HG02840 (cell line): ENCODE measurements around the gene SPATC1L.

Experiments used
- ATAC-seq: cut with Tn5 transposase; IDR thresholded peaks from one replicate; pipeline ENCODE4 v1.9.1; 2021; ENCODE audit warnings: mild to moderate bottlenecking, moderate library complexity, moderate number of reproducible peaks; ENCODE audit not compliant: unreplicated experiment, low FRiP score

Gene SPATC1L

GRCh38 chr21:46138383-46138970 is 45.8 kb downstream of the SPATC1L start:
- ATAC-seq = no peak

- no peak for ATAC-seq
Measured at GRCh38 chr21:46137908-46138307, 46.4 kb downstream of the SPATC1L start.

- no peak for ATAC-seq
Measured at GRCh38 chr21:46136739-46137349, 47.4 kb downstream of the SPATC1L start.

- no peak for ATAC-seq
Measured at GRCh38 chr21:46135782-46136395, 48.4 kb downstream of the SPATC1L start.

- ATAC-seq = no peak
Measured at GRCh38 chr21:46131838-46132651, 52.2 kb downstream of the SPATC1L start.

GRCh38 chr21:46131588-46131837 is 52.7 kb downstream of the SPATC1L start:
- ATAC-seq = no peak

GRCh38 chr21:46130831-46131587 is 53.2 kb downstream of the SPATC1L start:
- no peak for ATAC-seq

GRCh38 chr21:46129846-46130651 is 54.2 kb downstream of the SPATC1L start:
- ATAC-seq = no peak

- ATAC-seq = no peak
Measured at GRCh38 chr21:46128933-46129571, 55.2 kb downstream of the SPATC1L start.

- ATAC-seq = no peak
Measured at GRCh38 chr21:46128106-46128932, 55.9 kb downstream of the SPATC1L start.

GRCh38 chr21:46127239-46128105 is 56.8 kb downstream of the SPATC1L start:
- ATAC-seq = no peak

- ATAC-seq = no peak
Measured at GRCh38 chr21:46126309-46127238, 57.7 kb downstream of the SPATC1L start.

GRCh38 chr21:46125846-46126301 is 58.4 kb downstream of the SPATC1L start:
- no peak for ATAC-seq

GRCh38 chr21:46124926-46125845 is 59.1 kb downstream of the SPATC1L start:
- no peak for ATAC-seq

GRCh38 chr21:46124083-46124925 is 60.0 kb downstream of the SPATC1L start:
- no peak for ATAC-seq
